ENCODE data around the gene TRPM5.

DNA sequence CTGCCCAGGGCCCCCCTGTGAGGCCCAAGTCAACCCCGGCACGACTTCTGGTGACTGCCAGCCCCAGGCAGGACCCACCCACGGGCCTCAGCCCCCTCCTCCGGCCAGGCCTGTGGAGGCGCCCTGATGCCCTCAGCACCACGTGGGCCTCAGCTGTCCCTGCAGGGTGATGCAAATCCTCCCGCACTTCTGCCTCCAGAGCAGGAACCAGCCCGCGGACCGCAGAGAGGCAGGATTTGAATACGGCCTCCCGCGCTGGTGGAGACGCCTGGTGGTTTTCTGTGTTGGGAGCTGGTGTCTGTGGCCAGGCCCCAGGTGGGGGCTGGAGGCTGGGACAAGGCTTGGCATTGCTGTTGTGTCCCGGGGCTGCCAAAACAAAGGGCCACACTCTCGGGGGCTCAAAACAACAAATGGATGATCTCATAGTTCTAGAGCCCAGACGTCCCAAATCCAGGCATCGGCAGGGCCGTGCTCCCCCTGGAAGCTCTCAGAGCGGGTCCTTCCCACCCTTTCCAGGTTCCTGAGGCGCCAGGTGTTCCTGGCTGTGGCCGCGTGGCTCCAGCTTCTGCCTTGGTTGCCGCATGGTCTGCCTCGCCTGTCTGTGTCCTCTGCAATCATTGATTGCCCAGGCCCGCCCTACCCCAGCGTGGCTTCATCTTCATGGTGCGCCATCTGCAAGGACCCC, 19.4 kb downstream of the TRPM5 start:
- TF ChIP-seq, protein P1, sequence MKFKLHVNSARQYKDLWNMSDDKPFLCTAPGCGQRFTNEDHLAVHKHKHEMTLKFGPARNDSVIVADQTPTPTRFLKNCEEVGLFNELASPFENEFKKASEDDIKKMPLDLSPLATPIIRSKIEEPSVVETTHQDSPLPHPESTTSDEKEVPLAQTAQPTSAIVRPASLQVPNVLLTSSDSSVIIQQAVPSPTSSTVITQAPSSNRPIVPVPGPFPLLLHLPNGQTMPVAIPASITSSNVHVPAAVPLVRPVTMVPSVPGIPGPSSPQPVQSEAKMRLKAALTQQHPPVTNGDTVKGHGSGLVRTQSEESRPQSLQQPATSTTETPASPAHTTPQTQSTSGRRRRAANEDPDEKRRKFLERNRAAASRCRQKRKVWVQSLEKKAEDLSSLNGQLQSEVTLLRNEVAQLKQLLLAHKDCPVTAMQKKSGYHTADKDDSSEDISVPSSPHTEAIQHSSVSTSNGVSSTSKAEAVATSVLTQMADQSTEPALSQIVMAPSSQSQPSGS (IDR thresholded peaks at IDR 0.05; ENCODE audit: low read length): no peak
- TF ChIP-seq GABPA (IDR thresholded peaks at IDR 0.05; ENCODE audit: borderline replicate concordance, insufficient read depth, low read length) (no peak), HDAC6 (IDR thresholded peaks at IDR 0.05; ENCODE audit: low read depth, low read length) (no peak), JUN (IDR thresholded peaks at IDR 0.05; ENCODE audit: low read depth, low read length) (no peak), EZH2 (IDR thresholded peaks at IDR 0.05; ENCODE audit: low read depth, low read length, severe bottlenecking) (no peak), SIN3A (conservative IDR thresholded peaks at IDR 0.05 in 1 of 2, IDR thresholded peaks at IDR 0.05 in 1 of 2; ENCODE audit: low read depth in 1 of 2, low read length in 2 of 2) (no peak)
- TF ChIP-seq, protein P2, sequence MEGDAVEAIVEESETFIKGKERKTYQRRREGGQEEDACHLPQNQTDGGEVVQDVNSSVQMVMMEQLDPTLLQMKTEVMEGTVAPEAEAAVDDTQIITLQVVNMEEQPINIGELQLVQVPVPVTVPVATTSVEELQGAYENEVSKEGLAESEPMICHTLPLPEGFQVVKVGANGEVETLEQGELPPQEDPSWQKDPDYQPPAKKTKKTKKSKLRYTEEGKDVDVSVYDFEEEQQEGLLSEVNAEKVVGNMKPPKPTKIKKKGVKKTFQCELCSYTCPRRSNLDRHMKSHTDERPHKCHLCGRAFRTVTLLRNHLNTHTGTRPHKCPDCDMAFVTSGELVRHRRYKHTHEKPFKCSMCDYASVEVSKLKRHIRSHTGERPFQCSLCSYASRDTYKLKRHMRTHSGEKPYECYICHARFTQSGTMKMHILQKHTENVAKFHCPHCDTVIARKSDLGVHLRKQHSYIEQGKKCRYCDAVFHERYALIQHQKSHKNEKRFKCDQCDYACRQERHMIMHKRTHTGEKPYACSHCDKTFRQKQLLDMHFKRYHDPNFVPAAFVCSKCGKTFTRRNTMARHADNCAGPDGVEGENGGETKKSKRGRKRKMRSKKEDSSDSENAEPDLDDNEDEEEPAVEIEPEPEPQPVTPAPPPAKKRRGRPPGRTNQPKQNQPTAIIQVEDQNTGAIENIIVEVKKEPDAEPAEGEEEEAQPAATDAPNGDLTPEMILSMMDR (IDR thresholded peaks at IDR 0.05; ENCODE audit: control extremely low read depth in 1 of 3, insufficient read depth in 1 of 3, low read depth in 1 of 3, low read length in 3 of 3): no peak
- TF ChIP-seq, protein P3, sequence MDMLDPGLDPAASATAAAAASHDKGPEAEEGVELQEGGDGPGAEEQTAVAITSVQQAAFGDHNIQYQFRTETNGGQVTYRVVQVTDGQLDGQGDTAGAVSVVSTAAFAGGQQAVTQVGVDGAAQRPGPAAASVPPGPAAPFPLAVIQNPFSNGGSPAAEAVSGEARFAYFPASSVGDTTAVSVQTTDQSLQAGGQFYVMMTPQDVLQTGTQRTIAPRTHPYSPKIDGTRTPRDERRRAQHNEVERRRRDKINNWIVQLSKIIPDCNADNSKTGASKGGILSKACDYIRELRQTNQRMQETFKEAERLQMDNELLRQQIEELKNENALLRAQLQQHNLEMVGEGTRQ (IDR thresholded peaks at IDR 0.05; ENCODE audit: low read length): no peak

Measured in H1 (cell line).